SU-DHL-6 (cell line): ENCODE measurements around the gene MSANTD1.

Source experiments
- CTCF ChIP-seq: fragments of 200-600 bp; sonication (generic); IDR thresholded peaks from one replicate; pipeline ENCODE4 v1.5.1; 2017; ENCODE audit warnings: antibody characterized with exemption, mild to moderate bottlenecking, low read length, moderate library complexity; ENCODE audit not compliant: insufficient read depth, poor library complexity, severe bottlenecking
- EZH2phosphoT487 ChIP-seq: fragments of 200-600 bp; sonication (generic), shearing (Covaris generic); conservative IDR thresholded peaks from 2 replicates; pipeline ENCODE4 v1.6.1; 2018; ENCODE audit warnings: mild to moderate bottlenecking, antibody characterized with exemption, low read length, moderate library complexity, mixed read lengths

GRCh38 chr4:3266076-3266475, 17.1 kb downstream of the MSANTD1 start:
- no peak for TF ChIP-seq CTCF
- TF ChIP-seq EZH2phosphoT487: no peak
